ENCODE results near the gene PKDCC.

The PKDCC gene

GRCh38 chr2:42092084-42092996, 44.5 kb downstream of the PKDCC start:
- DNase-seq, result no peak

DNA sequence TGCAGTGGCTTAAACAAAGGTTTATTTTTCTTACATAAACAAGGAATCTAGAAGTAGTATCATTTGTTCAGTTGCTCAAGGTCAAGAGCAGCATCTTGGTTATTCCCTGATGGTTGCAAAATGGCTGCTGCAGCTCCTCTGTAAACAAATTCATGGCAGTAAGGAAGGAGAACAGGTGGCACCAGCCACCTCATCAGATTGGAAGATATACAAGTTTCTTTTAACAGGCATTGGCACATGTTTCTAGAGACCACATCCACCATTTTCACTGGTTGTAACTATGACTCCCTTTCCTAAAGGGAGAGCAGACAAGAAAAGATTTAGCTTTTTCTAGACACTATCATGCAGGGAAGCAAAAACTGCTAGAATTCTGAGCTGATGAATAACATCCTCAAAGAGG, 46.3 kb downstream of the PKDCC start:
- no peak for DNase-seq

GRCh38 chr2:42095923-42096408, 48.1 kb downstream of the PKDCC start:
- DNase-seq, result peak; percentile 73

- DNase-seq, result no peak
Observed at GRCh38 chr2:42096869-42097591, 49.2 kb downstream of the PKDCC start.

GRCh38 chr2:42098571-42099437, 51.0 kb downstream of the PKDCC start:
- DNase-seq, result no peak

DNA sequence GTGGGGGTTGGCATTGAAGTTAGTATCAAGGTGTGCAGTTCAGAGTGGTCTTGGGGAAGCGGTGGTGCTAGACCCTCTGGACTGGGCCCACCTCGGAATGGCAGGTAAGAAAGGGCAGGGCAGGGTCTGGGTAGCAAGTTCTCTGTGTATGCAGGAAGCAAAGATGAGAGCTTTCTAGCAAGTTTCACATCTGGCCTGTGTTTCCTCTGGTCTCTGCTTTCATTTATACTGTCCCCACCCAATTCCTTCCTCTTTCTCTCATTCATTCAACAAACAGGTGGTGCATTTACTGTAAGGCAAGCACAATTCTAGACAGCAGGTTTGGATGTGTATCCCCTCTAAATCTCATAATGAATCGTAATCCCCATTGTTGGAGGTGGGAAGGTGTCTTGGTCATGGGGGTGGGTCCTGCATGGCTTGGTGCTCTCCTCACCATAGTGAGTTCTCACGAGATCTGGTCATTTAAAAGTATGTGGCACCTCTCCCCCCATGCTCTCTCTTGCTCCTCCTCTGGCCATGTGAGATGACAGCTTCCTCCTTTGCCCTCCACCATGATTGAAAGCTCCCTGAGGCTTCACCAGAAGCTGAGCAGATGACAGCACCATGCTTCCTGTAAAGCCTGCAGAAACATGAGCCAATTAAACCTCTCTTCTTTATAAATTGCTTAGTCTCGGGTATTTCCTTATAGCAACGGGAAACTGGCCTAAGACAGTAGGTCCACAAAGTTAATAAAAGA, 51.8 kb downstream of the PKDCC start:
- no peak for DNase-seq

- DNase-seq, result no peak
Observed at GRCh38 chr2:42100683-42101205, 52.9 kb downstream of the PKDCC start.

DNA sequence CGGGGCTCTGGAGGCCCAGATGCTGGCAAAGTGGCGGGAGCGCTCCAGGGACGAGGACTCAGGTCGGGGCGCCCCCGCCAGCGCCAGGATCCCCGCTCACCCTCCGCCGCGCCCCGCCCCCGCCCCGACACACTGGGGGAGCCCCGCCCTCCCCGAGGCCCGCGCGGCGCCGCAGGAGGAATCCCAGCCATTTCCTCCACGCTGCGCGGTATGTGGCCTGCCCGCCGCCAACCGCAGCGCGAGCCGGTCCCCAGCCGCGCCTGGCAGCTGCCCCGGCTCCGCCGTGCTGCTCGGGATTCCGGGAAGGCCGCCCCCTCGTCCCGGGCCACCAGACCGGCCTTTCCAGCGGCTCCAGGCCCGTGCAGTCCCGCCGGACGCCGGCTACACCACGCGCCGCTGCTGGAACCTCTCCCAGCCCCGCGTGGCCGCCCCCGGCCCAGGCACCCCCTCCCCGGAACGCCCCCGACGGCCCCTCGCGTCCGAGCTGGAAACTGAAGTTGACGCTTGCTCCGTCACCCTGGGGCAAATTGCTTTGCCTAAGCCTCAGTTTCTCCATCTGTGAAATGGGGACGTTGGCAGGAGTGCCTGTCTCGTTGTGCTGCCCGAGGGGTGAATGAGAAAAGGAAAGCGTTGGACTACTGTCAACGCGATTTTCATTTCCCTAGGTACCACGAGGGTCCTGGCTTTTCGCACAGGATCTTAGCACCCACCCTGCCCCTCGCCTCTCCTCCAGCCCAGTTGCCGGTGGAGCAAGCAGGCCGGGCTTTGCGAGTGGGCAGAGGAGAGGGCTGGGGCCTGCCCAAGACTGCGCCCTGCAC, 53.6 kb downstream of the PKDCC start:
- DNase-seq, result no peak

- DNase-seq, result no peak
Observed at GRCh38 chr2:42102024-42102590, 54.3 kb downstream of the PKDCC start.

GRCh38 chr2:42102591-42103450, 55.0 kb downstream of the PKDCC start:
- DNase-seq, result no peak

- no peak for DNase-seq
Observed at GRCh38 chr2:42103829-42104228, 56.0 kb downstream of the PKDCC start.

GRCh38 chr2:42104621-42105020, 56.8 kb downstream of the PKDCC start:
- no peak for DNase-seq

DNA sequence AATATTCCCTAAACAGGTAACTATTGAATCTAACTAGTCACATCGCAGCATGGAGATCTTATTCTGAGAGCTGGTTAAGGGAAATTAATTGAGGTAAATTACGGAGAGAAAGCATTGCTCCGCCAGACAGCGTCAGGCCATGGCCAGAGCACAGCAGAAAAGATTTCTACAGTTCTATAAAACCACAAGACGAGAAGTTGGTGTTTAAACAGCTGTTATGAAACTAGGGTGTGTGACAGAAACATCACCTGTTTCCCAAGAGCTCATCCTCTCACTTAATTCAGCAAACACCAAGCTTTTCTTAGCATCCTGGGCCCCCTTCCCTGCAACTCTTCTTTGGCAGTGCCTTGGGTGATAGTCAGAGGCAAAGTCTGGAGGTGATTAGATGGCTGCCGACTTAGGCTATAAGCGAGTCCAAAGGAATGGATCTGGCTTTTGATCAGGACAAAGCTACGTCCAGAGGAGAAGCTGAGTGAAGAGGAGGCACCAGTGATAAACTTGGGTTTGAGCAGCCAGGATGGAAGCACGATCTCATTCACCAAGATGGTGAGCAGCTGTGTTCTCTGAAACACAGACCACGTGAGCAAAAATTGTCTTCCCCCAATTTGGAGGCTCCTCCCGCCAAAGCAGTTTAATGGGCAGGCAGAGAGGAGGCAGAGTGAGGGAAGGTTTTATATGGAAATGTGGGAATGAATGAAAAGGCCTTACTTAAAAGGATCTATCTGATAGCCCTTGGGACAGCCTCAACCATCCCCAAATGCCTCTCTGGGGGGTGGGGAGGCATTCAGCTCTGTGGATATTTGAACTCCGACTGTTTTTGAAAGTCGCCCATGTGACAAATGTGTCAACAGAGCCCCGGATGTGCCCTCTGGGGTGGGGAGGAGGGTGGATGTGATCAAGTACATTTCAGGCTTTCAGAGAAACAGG, 57.8 kb downstream of the PKDCC start:
- no peak for DNase-seq

GRCh38 chr2:42106257-42106816, 58.5 kb downstream of the PKDCC start:
- no peak for DNase-seq

DNA sequence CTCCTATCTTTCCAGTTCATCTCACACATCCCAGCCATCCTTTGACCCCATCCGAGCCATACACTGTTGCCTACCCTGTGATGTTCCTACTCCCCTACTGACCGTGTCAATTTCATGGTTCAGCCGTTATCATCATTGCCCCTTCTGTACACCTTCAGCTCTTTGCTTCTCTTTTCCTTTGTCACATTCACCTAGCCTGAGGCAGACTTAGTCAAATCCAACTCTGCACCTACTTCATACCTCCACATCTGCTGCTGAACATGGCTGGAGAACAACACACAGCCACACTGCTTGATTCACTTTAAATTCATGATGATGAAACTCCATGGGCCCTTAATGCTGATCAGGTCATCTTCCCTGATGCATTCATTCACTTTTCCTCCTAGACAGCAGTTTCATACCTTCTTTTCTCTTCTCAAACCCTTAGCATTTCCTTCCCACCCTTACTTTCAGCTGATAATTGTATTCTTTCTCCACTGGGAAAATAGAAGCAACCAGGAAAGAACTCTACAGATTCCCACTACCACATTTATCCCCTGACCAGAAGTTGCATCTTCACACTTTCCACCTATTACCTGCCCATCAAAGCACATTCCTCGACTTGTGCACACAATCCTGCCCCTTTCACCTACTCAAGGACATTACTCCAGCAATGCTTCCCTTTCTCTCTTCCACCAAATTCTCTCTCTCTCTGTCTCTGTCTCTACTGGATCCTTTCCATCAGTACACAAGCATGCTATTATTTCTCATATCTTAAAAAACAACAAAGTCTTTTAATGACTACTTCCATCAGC, 59.6 kb downstream of the PKDCC start:
- no peak for DNase-seq

Measured in NCI-H774 (cell line).